ENCODE measurements around the gene KIRREL1. TPM values are rescaled to one million over a fixed set of nuclear protein-coding genes. Genes with fewer than 3 reads are reported as not detected.

KIRREL1 gene
- total RNA-seq, 3 donors from 2014 or later: 26.1 to 55.5 (median 34.1) TPM

DNA sequence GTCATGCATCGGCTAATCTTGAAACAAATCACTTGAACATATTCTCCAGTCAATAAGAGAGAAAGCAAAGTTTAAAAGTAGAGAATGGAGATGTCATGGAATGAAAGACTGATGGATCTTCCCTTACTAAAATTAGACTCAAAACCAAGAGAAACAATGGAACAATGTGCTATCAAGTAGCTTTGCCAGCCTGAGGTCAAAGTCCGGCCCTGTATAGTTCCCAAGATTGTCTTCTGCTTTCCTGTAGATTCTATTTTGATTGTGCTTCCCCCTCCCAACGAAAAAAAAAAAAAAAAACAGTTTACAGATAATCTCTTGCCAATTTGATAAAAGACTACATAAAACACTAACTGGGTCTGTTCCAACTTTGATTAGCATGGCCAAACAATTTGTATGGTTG lies 40.8 kb upstream of the KIRREL1 start:
- no peak overlapping the region for H3K4me3 ChIP-seq
- intact Hi-C loops (cut with DNase I; ENCODE audit: low total_unique reads): no loop called here
- TF ChIP-seq POLR2AphosphoS5 (IDR thresholded peaks at IDR 0.05) (no peak), POLR2A (IDR thresholded peaks at IDR 0.05) (no peak)
- TF ChIP-seq, protein P1, sequence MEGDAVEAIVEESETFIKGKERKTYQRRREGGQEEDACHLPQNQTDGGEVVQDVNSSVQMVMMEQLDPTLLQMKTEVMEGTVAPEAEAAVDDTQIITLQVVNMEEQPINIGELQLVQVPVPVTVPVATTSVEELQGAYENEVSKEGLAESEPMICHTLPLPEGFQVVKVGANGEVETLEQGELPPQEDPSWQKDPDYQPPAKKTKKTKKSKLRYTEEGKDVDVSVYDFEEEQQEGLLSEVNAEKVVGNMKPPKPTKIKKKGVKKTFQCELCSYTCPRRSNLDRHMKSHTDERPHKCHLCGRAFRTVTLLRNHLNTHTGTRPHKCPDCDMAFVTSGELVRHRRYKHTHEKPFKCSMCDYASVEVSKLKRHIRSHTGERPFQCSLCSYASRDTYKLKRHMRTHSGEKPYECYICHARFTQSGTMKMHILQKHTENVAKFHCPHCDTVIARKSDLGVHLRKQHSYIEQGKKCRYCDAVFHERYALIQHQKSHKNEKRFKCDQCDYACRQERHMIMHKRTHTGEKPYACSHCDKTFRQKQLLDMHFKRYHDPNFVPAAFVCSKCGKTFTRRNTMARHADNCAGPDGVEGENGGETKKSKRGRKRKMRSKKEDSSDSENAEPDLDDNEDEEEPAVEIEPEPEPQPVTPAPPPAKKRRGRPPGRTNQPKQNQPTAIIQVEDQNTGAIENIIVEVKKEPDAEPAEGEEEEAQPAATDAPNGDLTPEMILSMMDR (IDR thresholded peaks at IDR 0.05): no peak
- no peaks in the 10 kb centered on the region for H3K27me3 ChIP-seq
- no peaks in the 10 kb centered on the region for H3K9me3 ChIP-seq
- no peak overlapping the region for H3K27ac ChIP-seq
- no peak for DNase-seq (ENCODE audit: low spot score in 2 of 2)
- no peaks in the 10 kb centered on the region for H3K4me1 ChIP-seq
- no peaks in the 10 kb centered on the region for H3K36me3 ChIP-seq

DNA sequence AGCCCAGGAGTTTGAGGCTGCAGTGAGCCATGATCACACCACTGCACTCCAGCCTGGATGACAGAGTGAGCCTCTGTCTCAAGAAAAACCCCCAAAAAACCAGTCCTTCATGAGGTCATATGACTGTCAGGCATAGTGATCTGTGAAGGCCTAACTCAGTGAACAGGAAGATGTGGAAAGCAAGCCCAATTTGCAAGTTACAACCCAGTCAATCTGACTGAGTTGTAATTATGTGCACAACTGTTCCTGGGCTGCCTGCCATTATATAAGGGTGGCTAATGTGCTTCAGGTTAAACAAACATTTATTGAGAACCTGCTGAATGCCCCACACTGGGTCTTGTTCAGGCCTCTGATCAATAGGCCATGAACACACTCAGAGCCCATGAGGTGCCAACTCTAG lies 38.2 kb upstream of the KIRREL1 start:
- intact Hi-C loops (cut with DNase I; ENCODE audit: low total_unique reads): loop anchor here (1.0 kb wide), 1 partner anchor 14 kb away; no protein-coding TSS in a partner anchor
- TF ChIP-seq, protein P1 (IDR thresholded peaks at IDR 0.05): no peak
- TF ChIP-seq POLR2A (IDR thresholded peaks at IDR 0.05): no peak
- TF ChIP-seq POLR2AphosphoS5 (IDR thresholded peaks at IDR 0.05): no peak
- no peaks in the 10 kb centered on the region for H3K9me3 ChIP-seq
- H3K36me3 ChIP-seq: no peaks in the 10 kb centered on the region
- no peak for DNase-seq (ENCODE audit: low spot score in 2 of 2)
- no peak overlapping the region for H3K4me3 ChIP-seq
- no peaks in the 10 kb centered on the region for H3K4me1 ChIP-seq
- H3K27ac ChIP-seq: no peak overlapping the region
- no peaks in the 10 kb centered on the region for H3K27me3 ChIP-seq

DNA sequence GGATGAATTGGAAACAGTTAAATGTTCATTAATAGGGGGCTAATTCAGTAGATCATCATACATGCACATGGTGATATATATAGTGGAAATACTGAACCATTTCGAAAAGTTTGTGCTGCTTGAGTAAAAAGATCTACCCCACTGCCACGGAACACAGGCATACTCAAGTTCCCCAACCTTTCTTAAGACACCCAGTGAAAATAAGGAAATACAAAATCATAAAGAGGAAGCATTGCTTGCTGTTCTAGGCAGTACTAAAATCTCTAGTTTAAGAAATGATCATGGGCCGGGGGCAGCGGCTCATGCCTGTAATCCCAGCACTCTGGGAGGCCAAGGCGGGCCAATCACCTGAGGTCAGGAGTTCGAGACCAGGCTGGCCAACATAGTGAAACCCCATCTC lies 37.6 kb upstream of the KIRREL1 start:
- H3K4me1 ChIP-seq: no peaks in the 10 kb centered on the region
- no peaks in the 10 kb centered on the region for H3K27me3 ChIP-seq
- intact Hi-C loops (cut with DNase I; ENCODE audit: low total_unique reads): loop anchor here (1.0 kb wide), 1 partner anchor 13 kb away; no protein-coding TSS in a partner anchor
- TF ChIP-seq POLR2AphosphoS5 (IDR thresholded peaks at IDR 0.05) (no peak), POLR2A (IDR thresholded peaks at IDR 0.05) (no peak)
- TF ChIP-seq, protein P1 (IDR thresholded peaks at IDR 0.05): no peak
- no peak overlapping the region for H3K4me3 ChIP-seq
- H3K27ac ChIP-seq: no peak overlapping the region
- H3K9me3 ChIP-seq: no peaks in the 10 kb centered on the region
- no peak for DNase-seq (ENCODE audit: low spot score in 2 of 2)
- no peaks in the 10 kb centered on the region for H3K36me3 ChIP-seq

DNA sequence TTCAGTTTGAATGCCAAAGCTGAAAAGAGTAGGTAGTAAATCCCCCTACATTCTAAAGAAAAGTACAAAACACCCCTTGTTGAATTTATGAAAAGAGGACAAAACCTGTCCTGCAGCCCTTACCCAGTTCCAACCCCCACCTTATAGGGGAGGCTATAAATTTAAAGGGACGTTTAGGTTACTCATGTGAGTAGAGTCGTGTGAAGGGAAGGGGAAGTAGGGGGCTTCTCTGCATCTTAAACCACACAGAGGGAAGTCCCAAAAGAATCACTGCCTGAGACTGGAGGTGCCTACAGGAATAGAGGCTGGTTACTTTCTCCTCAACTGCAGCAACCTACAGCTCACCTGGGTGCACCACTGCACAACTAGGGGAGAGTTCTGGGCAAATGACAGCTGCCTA lies 36.7 kb upstream of the KIRREL1 start:
- H3K4me3 ChIP-seq: no peak overlapping the region
- H3K27ac ChIP-seq: no peak overlapping the region
- no peaks in the 10 kb centered on the region for H3K36me3 ChIP-seq
- intact Hi-C loops (cut with DNase I; ENCODE audit: low total_unique reads): no loop called here
- H3K9me3 ChIP-seq: no peaks in the 10 kb centered on the region
- no peak for DNase-seq (ENCODE audit: low spot score in 2 of 2)
- TF ChIP-seq POLR2AphosphoS5 (IDR thresholded peaks at IDR 0.05): no peak
- TF ChIP-seq, protein P1 (IDR thresholded peaks at IDR 0.05): no peak
- TF ChIP-seq POLR2A (IDR thresholded peaks at IDR 0.05): no peak
- H3K4me1 ChIP-seq: no peaks in the 10 kb centered on the region
- no peaks in the 10 kb centered on the region for H3K27me3 ChIP-seq

DNA sequence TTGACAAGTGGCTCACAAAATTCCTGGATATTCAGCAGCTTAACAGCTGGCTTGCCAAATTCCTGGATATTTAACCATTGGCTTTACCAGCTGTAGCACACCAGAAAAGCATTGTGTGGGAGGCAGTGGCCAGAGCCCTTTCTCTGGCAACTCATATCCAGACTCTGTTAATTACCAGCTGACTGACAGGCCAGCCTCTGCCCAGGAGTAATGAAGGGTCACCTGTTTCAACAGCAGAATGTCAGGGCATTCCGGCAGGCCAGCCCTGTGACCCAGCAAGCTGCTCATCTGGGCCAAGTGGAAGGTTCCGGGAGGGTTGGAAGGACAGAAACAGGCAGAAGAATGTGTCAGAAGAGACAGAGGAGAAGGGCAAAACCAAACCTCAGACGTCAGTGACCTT lies 35.2 kb upstream of the KIRREL1 start:
- Histone ChIP-seq H3K4me1 (no peaks in the 10 kb centered on the region), H3K9me3 (no peaks in the 10 kb centered on the region), H3K27me3 (no peaks in the 10 kb centered on the region), H3K36me3 (no peaks in the 10 kb centered on the region), H3K27ac (no peak overlapping the region), H3K4me3 (no peak overlapping the region)
- intact Hi-C loops (cut with DNase I; ENCODE audit: low total_unique reads): no loop called here
- no peak for TF ChIP-seq POLR2A (IDR thresholded peaks at IDR 0.05)
- no peak for DNase-seq (ENCODE audit: low spot score in 2 of 2)

DNA sequence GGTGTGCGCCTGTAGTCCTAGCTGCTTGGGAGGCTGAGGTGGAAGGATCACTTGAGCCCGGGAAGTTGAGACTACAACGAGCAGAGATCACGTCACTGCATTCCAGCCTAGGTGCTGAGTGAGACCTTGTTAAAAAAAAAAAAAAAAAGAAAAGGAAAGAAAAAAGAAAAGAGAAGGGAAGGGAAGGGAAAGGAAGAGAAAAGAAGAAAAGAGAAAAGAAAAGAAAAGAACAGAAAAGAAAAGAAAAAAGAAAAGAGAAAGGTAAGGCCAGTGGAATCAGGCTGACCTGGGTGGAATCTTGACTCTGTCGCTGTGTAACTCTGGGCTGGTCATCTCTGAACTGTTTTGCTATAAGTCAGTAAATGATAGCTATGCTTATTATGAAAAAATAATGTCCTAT lies 33.7 kb upstream of the KIRREL1 start:
- Histone ChIP-seq H3K27me3 (peaks cover 0 to 5% of the 10 kb centered on the region in 2 donors), H3K4me1 (no peaks in the 10 kb centered on the region), H3K36me3 (no peaks in the 10 kb centered on the region), H3K27ac (no peak overlapping the region), H3K9me3 (no peaks in the 10 kb centered on the region), H3K4me3 (no peak overlapping the region)
- no peak for DNase-seq (ENCODE audit: low spot score in 2 of 2)
- intact Hi-C loops (cut with DNase I; ENCODE audit: low total_unique reads): loop anchor here (10.0 kb wide), 1 partner anchor 165 kb away; a partner anchor contains a TSS
- TF ChIP-seq, protein P1 (IDR thresholded peaks at IDR 0.05): no peak
- TF ChIP-seq POLR2A (IDR thresholded peaks at IDR 0.05) (no peak), POLR2AphosphoS5 (IDR thresholded peaks at IDR 0.05) (no peak)

All from breast epithelium (tissue), 4 donors.